Measurements from ENCODE around the gene FERMT3.

The FERMT3 gene

DNA sequence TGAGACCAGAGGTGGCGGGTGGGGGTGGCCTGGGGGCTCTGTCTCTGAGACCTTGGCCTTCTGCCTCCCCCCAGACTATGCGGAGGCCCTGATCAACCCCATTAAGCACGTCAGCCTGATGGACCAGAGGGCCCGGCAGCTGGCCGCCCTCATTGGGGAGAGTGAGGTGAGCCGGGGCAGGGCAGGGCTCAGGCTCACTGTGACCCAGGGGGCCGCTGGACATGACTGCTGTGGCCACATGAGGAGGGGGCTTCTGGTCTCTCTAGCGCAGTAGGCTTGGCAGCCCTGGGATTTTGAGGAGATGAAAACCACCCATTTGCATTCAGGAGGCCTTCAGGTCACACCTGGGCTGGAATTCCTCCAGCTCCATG, 57.4 kb downstream of the FERMT3 start (continued):
- TF ChIP-seq, protein P1, sequence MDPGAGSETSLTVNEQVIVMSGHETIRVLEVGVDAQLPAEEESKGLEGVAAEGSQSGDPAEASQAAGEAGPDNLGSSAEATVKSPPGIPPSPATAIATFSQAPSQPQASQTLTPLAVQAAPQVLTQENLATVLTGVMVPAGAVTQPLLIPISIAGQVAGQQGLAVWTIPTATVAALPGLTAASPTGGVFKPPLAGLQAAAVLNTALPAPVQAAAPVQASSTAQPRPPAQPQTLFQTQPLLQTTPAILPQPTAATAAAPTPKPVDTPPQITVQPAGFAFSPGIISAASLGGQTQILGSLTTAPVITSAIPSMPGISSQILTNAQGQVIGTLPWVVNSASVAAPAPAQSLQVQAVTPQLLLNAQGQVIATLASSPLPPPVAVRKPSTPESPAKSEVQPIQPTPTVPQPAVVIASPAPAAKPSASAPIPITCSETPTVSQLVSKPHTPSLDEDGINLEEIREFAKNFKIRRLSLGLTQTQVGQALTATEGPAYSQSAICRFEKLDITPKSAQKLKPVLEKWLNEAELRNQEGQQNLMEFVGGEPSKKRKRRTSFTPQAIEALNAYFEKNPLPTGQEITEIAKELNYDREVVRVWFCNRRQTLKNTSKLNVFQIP (CRISPR knock-in tag; IDR thresholded peaks at IDR 0.05; ENCODE audit: borderline replicate concordance, low read depth), result no peak
- TF ChIP-seq TCF4 (CRISPR knock-in tag; IDR thresholded peaks at IDR 0.05; ENCODE audit: borderline replicate concordance) (no peak), ZC3H10 (CRISPR knock-in tag; IDR thresholded peaks at IDR 0.05) (no peak), TOX (CRISPR knock-in tag; IDR thresholded peaks at IDR 0.05; ENCODE audit: borderline replicate concordance) (no peak), BACH2 (CRISPR knock-in tag; IDR thresholded peaks at IDR 0.05; ENCODE audit: borderline replicate concordance) (no peak)
- TF ChIP-seq, protein P2, sequence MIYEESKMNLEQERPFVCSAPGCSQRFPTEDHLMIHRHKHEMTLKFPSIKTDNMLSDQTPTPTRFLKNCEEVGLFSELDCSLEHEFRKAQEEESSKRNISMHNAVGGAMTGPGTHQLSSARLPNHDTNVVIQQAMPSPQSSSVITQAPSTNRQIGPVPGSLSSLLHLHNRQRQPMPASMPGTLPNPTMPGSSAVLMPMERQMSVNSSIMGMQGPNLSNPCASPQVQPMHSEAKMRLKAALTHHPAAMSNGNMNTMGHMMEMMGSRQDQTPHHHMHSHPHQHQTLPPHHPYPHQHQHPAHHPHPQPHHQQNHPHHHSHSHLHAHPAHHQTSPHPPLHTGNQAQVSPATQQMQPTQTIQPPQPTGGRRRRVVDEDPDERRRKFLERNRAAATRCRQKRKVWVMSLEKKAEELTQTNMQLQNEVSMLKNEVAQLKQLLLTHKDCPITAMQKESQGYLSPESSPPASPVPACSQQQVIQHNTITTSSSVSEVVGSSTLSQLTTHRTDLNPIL (CRISPR knock-in tag; IDR thresholded peaks at IDR 0.05; ENCODE audit: low read depth), result no peak
- TF ChIP-seq, protein P3, sequence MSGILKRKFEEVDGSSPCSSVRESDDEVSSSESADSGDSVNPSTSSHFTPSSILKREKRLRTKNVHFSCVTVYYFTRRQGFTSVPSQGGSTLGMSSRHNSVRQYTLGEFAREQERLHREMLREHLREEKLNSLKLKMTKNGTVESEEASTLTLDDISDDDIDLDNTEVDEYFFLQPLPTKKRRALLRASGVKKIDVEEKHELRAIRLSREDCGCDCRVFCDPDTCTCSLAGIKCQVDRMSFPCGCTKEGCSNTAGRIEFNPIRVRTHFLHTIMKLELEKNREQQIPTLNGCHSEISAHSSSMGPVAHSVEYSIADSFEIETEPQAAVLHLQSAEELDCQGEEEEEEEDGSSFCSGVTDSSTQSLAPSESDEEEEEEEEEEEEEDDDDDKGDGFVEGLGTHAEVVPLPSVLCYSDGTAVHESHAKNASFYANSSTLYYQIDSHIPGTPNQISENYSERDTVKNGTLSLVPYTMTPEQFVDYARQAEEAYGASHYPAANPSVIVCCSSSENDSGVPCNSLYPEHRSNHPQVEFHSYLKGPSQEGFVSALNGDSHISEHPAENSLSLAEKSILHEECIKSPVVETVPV (CRISPR knock-in tag; IDR thresholded peaks at IDR 0.05), result no peak

DNA sequence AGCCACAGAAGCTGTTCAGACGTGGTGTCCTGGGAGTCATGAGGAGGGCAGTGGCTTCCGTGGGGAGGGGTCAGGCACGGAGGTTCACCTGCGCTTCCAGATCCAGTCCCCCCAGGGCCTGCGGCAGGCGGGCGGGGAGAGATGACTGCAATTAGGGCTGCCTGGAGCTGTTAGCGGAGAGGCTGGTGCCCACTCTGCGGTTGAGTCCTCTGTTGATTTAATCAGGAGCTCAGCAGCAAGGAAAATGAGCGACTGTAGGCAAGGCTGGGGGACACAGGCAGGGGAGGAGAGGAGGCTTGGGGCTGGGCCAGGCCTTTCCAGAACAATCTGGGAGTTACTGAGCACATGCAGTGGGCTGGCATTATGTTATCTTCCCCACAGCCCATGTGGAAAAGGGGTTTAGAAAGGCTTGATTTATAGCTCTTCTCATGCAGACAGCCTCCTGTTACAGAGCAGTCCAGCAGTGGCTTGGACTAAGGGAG, 57.9 kb downstream of the FERMT3 start:
- ATAC-seq, result no peak

DNA sequence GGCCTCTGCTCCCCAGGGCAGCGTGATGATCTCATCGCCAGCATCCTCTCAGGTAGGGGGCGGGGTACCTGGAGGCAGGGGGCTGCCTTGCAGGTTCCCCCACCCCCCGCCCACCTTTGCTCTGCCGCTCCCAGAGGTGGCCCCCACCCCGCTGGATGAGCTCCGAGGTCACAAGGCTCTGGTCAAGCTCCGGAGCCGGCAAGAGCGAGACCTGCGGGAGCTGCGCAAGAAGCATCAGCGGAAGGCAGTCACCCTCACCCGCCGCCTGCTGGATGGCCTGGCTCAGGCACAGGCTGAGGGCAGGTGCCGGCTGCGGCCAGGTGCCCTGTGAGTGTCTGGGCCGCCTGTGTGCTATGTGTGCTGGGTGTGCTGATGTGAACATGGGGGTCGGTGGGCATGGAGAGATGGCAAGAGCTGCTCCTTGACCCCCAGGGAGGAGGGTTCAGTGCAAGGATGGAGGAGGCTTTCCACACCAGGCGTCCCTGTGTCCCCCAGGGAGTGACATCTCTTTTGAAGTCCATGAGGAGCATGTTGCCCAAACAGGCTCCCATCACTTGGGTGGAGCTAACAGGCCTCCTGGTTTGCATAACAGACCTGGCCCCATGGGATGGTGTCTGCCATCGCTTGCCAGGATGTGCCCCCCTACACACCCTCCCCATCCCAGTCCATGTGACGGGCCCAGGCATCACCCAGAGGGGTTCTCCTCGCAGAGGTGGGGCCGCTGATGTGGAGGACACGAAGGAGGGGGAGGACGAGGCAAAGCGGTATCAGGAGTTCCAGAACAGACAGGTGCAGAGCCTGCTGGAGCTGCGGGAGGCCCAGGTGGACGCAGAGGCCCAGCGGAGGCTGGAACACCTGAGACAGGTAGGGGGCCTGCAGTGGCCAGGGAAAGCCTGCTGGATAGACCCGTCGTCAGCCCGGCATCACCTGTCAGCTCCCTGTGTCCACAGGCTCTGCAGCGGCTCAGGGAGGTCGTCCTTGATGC, 58.9 kb downstream of the FERMT3 start:
- no peak for ATAC-seq
- TF ChIP-seq ZC3H10 (CRISPR knock-in tag; IDR thresholded peaks at IDR 0.05) (no peak), CSDC2 (CRISPR knock-in tag; IDR thresholded peaks at IDR 0.05) (no peak), RARB (CRISPR knock-in tag; IDR thresholded peaks at IDR 0.05) (no peak), TCF4 (CRISPR knock-in tag; IDR thresholded peaks at IDR 0.05; ENCODE audit: borderline replicate concordance) (no peak), OSR1 (CRISPR knock-in tag; IDR thresholded peaks at IDR 0.05) (no peak), ZNF565 (CRISPR knock-in tag; conservative IDR thresholded peaks at IDR 0.05; ENCODE audit: low read depth) (no peak), SNAI2 (CRISPR knock-in tag; IDR thresholded peaks at IDR 0.05) (no peak), ZNF70 (CRISPR knock-in tag; IDR thresholded peaks at IDR 0.05) (no peak)
- TF ChIP-seq, protein P2 (CRISPR knock-in tag; IDR thresholded peaks at IDR 0.05; ENCODE audit: low read depth), result no peak

More for the DNA sequence above, 57.9 kb downstream of the FERMT3 start:
- TF ChIP-seq ESRRG (CRISPR knock-in tag; IDR thresholded peaks at IDR 0.05), result no peak
- TF ChIP-seq ZNF565 (CRISPR knock-in tag; conservative IDR thresholded peaks at IDR 0.05; ENCODE audit: low read depth), result no peak
- no peak for TF ChIP-seq ZC3H10 (CRISPR knock-in tag; IDR thresholded peaks at IDR 0.05)
- TF ChIP-seq ZFP30 (CRISPR knock-in tag; IDR thresholded peaks at IDR 0.05), result no peak
- no peak for TF ChIP-seq PPARA (CRISPR knock-in tag; IDR thresholded peaks at IDR 0.05; ENCODE audit: borderline replicate concordance)
- peak; percentile 57 for TF ChIP-seq TCF4 (CRISPR knock-in tag; IDR thresholded peaks at IDR 0.05; ENCODE audit: borderline replicate concordance)
- TF ChIP-seq, protein P4, sequence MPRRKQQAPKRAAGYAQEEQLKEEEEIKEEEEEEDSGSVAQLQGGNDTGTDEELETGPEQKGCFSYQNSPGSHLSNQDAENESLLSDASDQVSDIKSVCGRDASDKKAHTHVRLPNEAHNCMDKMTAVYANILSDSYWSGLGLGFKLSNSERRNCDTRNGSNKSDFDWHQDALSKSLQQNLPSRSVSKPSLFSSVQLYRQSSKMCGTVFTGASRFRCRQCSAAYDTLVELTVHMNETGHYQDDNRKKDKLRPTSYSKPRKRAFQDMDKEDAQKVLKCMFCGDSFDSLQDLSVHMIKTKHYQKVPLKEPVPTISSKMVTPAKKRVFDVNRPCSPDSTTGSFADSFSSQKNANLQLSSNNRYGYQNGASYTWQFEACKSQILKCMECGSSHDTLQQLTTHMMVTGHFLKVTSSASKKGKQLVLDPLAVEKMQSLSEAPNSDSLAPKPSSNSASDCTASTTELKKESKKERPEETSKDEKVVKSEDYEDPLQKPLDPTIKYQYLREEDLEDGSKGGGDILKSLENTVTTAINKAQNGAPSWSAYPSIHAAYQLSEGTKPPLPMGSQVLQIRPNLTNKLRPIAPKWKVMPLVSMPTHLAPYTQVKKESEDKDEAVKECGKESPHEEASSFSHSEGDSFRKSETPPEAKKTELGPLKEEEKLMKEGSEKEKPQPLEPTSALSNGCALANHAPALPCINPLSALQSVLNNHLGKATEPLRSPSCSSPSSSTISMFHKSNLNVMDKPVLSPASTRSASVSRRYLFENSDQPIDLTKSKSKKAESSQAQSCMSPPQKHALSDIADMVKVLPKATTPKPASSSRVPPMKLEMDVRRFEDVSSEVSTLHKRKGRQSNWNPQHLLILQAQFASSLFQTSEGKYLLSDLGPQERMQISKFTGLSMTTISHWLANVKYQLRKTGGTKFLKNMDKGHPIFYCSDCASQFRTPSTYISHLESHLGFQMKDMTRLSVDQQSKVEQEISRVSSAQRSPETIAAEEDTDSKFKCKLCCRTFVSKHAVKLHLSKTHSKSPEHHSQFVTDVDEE (CRISPR knock-in tag; IDR thresholded peaks at IDR 0.05), result peak; percentile 50; the same call in 1 of the 2 replicates
- TF ChIP-seq GLIS3 (CRISPR knock-in tag; IDR thresholded peaks at IDR 0.05), result no peak
- no peak for TF ChIP-seq OSR1 (CRISPR knock-in tag; IDR thresholded peaks at IDR 0.05)
- TF ChIP-seq ZFP3 (CRISPR knock-in tag; IDR thresholded peaks at IDR 0.05), result no peak
- TF ChIP-seq ZNF70 (CRISPR knock-in tag; IDR thresholded peaks at IDR 0.05), result no peak
- TF ChIP-seq, protein P3 (CRISPR knock-in tag; IDR thresholded peaks at IDR 0.05), result no peak
- TF ChIP-seq BACH2 (CRISPR knock-in tag; IDR thresholded peaks at IDR 0.05; ENCODE audit: borderline replicate concordance), result no peak
